Inflammatory macrophage treated with lipopolysaccharide for 4 hours (primary cell): Measurements from ENCODE around the gene SP140L.
"Not testable (repeated sequence)": the region's sequence is repeated elsewhere in the genome, so short reads cannot be mapped to it uniquely, and the experiment has no call there.

ENCODE experiments used
- DNase-seq: peaks from one replicate; pipeline ENCODE4 v3.0.0-alpha.2; 2020

SP140L gene

DNA sequence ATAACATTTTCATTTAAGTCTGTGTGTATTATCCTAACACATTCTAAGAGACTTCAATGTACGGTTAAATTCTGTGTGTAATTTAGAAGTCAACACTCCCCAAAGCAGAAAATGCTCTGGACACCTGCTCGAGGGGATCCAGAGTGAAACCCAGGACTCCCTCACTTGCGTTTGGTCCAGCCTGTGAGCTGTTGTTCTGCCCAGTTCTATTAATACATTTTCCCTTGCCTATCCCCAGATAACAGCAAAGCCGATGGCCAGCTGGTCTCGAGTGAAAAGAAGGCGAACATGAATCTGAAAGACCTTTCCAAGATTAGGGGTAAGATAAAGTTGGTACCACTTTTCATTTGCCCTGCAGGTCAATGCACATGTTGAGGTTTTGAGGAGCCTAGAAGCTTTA is 58.0 kb downstream of the SP140L start:
- no peak for DNase-seq

- no peak for DNase-seq
Observed at GRCh38 chr2:230394301-230394700, 67.3 kb downstream of the SP140L start.

DNA sequence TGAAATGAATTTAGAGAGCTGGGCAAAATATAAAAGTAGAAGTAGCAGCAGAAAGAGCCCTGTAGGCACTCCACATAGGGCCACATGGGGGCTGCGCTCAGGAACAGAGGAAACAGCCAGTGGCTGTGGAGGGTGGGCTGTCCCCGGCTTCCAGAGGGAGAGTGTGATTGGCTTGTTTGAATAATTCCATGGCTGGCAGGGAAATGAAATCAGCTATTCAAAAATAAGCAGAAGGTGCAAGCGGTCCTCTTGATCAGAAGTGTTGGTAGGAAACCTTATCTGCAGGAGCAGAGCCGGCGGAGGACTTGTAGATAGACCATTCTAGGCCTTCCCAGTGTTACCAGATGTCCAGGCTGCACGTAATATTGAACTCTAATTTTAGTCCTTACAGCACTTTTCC is 71.7 kb downstream of the SP140L start:
- not testable (repeated sequence) for DNase-seq

- DNase-seq = no peak
Observed at GRCh38 chr2:230400041-230400440, 73.0 kb downstream of the SP140L start.

- no peak for DNase-seq
Observed at GRCh38 chr2:230400454-230400853, 73.5 kb downstream of the SP140L start.

- DNase-seq = not testable (repeated sequence)
Observed at GRCh38 chr2:230401026-230401425, 74.0 kb downstream of the SP140L start.

- DNase-seq = no peak
Observed at GRCh38 chr2:230403746-230404145, 76.8 kb downstream of the SP140L start.

- DNase-seq = no peak
Observed at GRCh38 chr2:230405824-230406223, 78.8 kb downstream of the SP140L start.

DNA sequence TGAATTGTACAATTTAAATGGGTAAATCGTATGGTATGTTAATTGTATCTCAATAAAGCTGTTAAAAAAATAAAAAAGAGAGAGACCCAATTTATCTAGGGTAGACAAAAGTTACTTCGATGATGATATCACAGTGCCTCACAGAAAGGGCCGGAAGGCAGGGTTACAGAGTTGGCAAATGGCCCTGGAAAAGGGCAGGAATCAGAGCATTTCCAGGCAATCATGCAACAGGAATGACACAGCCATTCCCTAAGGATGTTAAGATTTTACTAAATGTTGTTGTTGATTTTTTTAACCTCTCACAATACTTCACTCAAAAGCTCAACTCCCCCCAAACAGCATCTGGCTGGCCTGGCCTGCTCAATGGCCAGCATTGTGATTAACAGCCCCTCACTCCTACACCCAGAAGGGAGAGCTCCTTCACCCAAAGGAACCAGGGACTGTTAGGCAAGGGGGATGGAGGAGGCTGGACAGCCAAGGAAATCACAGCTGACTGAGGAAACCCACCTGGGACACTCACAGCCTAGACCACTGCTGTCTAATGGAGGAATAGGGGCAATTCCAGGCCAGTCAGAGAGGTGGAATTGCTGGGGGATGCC is 81.3 kb downstream of the SP140L start:
- DNase-seq = no peak

GRCh38 chr2:230409316-230409715 is 82.3 kb downstream of the SP140L start:
- DNase-seq = peak; percentile 70

- DNase-seq = no peak
Observed at GRCh38 chr2:230410263-230410662, 83.3 kb downstream of the SP140L start.

DNA sequence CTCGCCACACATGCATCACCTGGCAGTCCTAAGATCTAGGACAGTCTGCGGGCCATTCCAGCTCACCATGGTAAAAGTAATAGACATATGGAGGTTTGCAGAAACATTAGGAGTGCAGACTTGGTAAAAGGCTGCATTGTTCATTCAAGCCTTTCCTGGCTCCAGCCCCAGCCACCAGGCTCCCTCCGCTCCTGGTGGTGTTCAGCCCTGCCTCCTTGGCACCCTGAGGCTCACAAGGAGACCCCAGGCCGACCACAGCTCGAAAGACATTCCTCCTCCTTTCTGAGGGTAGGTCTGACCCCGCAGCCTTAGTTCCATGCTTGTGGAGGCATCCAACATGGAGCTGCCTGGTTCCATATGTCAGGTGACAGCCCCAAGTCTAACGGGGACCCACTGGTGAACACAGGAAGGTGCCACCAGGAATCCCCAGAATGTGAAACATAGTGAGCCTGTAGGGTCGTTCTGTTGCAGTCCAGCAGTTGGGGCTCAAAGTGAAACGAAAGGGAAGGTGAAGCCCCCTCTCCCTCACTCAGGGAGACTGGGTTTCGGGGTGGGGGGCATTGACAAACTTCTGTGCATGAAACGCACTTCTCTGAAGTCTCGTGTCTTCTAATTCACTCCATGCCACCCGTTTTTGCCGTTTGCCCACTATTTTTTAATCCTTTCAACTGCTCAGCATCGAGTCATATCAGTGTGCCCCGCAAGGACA is 84.0 kb downstream of the SP140L start:
- no peak for DNase-seq

DNA sequence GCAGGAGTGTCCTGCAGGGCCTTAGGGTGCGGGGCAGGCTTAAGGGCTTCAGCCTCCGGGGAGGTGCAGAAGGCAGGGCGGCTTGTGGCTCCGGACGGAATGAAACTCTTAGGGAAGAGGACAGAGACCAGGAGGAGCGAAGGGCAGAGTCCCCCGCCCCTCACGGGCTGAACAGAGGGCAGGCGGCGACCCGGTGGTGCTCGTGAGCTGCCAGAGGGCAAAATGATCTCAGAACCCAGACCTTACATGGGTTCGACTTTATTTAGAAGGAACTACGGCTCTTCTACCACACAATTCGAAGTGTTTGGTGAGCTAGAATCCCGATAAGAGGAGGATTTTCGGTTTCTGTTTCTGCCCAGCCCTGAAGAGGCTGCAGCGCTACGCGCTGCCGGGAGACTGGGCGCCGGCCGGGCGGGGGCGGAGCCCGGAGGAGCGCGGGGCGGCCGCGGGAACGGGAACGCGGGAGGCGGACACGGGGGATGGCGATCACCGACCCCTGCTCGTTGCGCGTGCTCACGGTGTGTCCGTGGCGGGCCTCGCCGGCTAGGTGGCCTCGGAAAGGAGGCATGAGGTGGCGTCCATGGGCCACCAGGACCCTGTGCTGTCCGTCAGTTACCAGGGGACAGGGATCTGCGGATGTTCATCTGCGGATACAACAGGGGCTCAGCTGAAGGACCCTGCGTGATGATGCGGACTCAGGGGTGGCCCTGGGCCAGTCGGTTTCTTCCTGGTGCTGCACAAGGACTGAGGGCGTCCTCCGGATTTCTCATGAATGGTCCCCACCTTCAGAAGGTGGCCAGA is 84.8 kb downstream of the SP140L start:
- DNase-seq = peak; percentile 88

DNA sequence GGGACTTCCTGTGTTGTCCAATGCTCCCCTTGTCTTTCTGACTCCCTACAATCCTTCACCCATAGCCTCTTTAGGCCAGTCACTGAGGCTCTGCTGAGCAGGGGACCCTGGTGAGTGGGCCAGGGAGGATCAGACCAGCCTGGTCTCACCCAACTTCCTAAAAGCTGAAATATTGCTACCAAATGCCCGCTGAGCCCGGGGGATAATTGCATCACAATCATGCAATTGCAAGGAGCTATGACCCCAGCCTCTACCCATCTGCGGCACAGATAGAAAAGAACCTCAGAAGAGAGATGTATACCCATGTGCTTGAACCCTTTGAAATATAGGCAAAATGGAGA is 85.3 kb downstream of the SP140L start:
- peak; percentile 69 for DNase-seq

- DNase-seq = no peak
Observed at GRCh38 chr2:230412846-230413245, 85.9 kb downstream of the SP140L start.

- peak; percentile 10 for DNase-seq
Observed at GRCh38 chr2:230413479-230413878, 86.5 kb downstream of the SP140L start.

DNA sequence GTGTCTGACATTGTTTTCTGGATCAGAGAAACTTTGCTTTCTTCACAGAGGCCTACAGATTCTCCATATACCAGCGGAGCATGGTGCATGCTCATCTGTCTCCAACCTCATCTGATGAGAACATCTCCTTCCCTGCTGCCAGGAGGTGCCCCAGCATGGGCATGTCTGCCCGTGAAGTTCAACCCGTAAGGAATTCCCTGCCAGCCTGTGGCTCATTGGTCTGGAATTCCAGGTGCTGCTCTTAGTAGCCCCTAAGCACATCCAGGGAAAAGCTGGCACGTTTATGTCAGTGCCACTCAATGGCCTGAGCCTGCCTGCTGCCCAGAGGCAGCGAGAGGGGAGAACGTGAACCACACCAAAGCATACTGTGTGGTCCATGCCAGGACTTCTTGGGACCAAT is 87.3 kb downstream of the SP140L start:
- DNase-seq = no peak

DNA sequence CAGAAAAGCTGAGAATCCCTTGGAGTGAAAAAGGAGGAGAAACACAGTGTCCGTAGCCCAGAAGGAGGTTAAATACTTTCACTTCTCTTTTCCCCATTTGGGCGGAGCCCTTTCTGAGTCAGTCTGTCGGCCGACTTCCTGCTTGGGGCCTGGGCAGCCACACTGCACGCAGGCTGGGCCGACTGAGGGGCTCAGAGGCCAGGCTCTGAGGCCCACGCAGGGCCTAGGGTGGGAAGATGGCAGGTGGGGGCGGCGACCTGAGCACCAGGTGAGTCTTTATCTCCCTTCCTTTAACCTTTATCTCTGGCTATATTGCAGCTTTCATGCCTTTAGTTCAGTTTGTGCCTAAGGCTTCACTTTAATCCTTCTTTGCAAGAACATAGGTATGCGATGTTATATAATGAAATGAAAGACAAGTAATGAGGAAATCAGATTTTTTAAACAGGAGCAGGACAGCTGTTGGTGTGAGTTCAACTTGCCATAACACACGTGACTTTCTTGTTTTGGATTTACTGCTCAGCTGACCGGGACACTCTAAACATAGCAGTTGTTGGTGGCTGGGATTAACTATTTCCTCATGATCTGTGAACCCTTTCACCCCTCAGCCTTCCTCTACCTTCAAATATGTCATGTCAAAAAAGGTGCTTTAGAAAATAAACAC is 89.2 kb downstream of the SP140L start, which contains the start of gene SP100:
Gene SP100, plus strand, starts transcription at position 141 of the 661 bp plus-strand sequence. Its CDS starts 96 bp downstream, at position 237.
- DNase-seq = peak; percentile 95

- DNase-seq = no peak
Observed at GRCh38 chr2:230417436-230417835, 90.4 kb downstream of the SP140L start.

DNA sequence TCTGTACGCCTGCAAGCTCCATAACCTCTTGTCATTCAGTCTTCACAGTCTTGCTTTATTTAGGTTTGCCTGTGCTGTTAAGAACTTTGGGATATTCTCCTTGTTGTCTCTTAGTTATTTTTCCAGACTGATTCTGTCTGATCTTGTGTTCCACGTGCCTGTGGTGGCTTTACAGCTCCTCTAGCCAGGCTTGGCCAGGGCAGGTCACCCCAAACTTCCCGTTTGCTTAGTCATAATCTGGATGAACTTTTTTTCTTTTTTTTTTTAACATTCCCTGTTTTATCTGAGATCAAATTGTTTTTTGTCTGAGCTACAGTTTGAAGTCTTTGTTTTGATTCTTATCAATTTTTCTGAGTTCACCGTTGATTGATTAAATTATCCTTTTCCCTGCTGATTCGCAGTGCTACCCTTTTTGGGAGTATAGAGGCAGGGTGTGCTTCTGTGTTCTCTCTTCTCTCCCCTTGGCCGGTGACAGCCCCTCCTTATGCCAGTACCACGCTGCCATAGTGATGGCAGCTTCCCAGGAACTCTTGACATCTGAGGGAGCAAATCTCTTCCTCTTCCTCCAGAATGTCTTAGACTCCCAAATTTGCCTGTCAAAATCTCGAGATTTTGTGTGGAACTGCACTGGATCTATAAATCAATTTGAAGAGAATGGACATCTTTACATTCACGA is 91.5 kb downstream of the SP140L start:
- DNase-seq = peak; percentile 42

DNA sequence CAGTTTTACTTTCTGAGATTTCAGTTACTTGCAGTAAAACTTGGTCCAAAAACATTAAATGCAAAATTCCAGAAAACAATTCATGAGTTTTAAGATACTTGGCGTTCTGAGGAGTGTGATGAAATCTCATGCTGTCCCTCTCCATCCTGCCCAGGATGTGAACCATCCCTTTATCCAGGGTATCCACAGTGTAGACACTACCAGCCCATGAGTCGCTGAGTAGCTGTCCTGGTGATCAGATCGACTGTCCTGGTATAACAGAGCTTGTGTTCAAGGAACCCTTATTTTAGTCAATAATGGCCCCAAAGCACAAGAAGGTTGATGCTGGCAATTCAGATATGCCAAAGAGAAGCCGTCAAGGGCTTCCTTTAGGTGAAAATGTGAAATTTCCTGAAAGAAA is 92.2 kb downstream of the SP140L start:
- no peak for DNase-seq

DNA sequence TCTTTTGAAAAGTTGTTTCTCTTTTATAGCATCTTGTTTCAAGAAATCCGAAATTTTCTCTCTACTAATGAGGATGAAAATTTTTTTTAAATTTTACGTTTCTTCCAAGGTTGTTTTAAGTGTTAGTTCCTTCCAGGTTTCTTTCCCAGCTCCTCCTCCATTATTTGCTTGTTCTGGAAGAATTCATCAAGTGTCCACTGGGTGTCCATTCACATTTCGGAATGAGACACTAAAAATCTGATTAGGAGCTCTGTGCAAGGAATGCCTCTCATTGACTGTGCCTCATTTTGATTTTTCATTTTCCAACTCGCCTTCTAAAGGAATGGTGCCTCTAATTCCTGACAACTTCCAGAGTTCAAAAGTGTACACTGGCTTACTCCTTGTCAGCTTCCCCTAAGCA is 95.2 kb downstream of the SP140L start:
- no peak for DNase-seq
